Skeletal muscle tissue (tissue), 4 donors: ENCODE results near the gene KCNIP3. TPM values are rescaled to one million over a fixed set of nuclear protein-coding genes. Genes with fewer than 3 reads are reported as not detected.

Experiments
- H3K27ac ChIP-seq: one replicate; pipeline ENCODE4 v1.7.0; 2013; ENCODE audit warnings: mild to moderate bottlenecking, low read depth, low read length, inconsistent platforms
- H3K27me3 ChIP-seq, 3 donors: one replicate each; pipeline ENCODE4 v1.7.0; 2013; ENCODE audit warnings: low read length in 3 of 3; ENCODE audit not compliant: control insufficient read depth in 3 of 3, insufficient read depth in 3 of 3
- H3K36me3 ChIP-seq, 3 donors: one replicate each; pipeline ENCODE4 v1.7.0; 2013; ENCODE audit warnings: low read length in 3 of 3; ENCODE audit not compliant: control insufficient read depth in 3 of 3, insufficient read depth in 3 of 3
- H3K4me1 ChIP-seq, 3 donors: one replicate each; pipeline ENCODE4 v1.7.0; 2013; ENCODE audit warnings: low read length in 3 of 3, mild to moderate bottlenecking in 3 of 3; ENCODE audit not compliant: control insufficient read depth in 3 of 3, insufficient read depth in 3 of 3
- H3K4me3 ChIP-seq, 3 donors: one replicate each; pipeline ENCODE4 v1.7.0; 2013; ENCODE audit warnings: low read length in 3 of 3
- H3K9ac ChIP-seq, 3 donors: one replicate each; pipeline ENCODE4 v1.7.0; 2013; ENCODE audit warnings: low read length in 3 of 3, mild to moderate bottlenecking in 3 of 3, moderate library complexity in 2 of 3, low read depth in 1 of 3
- H3K9me3 ChIP-seq, 3 donors: one replicate each; pipeline ENCODE4 v1.7.0; 2013; ENCODE audit warnings: low read length in 3 of 3; ENCODE audit not compliant: control insufficient read depth in 3 of 3
- total RNA-seq: library from RNA; depleted of rRNA; stranded (reverse); fragments of >200 nt; gene quantifications from one replicate; pipeline ENCODE4 v1.2.3, GENCODE V29; 2014
- donor health status: Osteomylitis.

Gene KCNIP3
- total RNA-seq, 1 donor from 2014 or later, result 2.1 TPM

GRCh38 chr2:95389245-95390119, 92.3 kb downstream of the KCNIP3 start:
- H3K27me3 ChIP-seq, result peaks cover 14 to 21% (median 14%) of the 10 kb centered on the region in 3 donors
- peak overlapping the region in 1 of 3 donors; percentile 50 for H3K9ac ChIP-seq
- no peak overlapping the region for H3K27ac ChIP-seq
- H3K4me3 ChIP-seq, result peak overlapping the region in 2 of 3 donors; percentile 30 to 45
- no peaks in the 10 kb centered on the region for H3K36me3 ChIP-seq
- peaks cover 0 to 6% (median 5%) of the 10 kb centered on the region in 3 donors for H3K4me1 ChIP-seq
- H3K9me3 ChIP-seq, result no peaks in the 10 kb centered on the region

DNA sequence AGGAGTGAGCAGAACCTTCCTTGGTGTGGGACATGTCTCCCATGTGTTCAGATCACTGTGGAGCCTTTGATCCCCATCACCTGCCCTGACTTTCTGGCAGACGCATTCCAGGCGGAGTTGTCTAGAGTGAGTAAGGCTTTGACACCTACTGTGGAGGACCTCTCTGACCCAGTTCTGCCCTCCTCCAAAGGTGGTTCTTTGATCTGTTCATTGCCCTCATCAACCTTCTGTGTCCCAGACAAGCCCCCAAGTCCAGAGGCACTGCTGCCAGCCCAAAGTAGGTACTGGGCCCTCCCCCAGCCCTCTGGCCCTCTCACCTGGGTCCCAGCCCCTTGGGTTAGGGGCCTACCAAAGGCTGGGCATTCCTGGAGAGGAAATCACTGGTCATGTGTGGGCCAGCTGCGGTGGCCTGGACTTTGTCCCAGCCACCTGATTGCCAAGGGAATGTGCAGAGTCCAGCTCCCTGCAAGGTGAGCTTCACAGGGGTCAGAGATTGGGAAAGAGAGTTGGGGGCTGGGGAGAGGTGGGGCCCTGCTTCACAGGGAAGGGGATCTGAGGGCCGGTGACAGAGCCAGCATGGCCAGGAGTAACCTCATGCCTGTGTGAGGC, 93.2 kb downstream of the KCNIP3 start:
- Histone ChIP-seq H3K27ac (no peak overlapping the region), H3K4me3 (no peak overlapping the region), H3K4me1 (peaks cover 0 to 6% (median 0%) of the 10 kb centered on the region in 3 donors), H3K36me3 (no peaks in the 10 kb centered on the region), H3K9ac (no peak overlapping the region), H3K27me3 (peaks cover 7 to 14% (median 10%) of the 10 kb centered on the region in 3 donors), H3K9me3 (no peaks in the 10 kb centered on the region)

DNA sequence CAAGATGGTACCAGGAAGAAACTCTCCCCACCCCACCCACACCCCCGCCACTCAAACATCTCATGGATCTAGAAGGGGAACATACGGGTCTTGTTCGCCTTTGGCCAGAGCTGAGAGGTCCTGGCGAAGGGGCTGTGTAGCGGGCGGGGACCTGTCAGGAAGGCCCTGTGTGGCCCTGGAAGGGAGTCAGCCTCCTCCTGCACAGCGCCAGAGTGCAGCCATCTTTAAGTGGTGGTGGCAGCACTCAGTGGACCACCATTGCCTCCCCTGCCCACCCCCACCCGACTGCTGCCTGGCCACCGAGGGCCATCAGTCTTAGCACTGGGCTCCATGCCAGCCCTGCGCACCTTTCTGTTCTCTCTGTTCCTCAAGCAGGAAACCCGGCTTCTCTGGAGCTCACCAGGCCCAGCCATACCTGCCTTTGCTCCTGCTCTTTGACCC, 93.8 kb downstream of the KCNIP3 start:
- Histone ChIP-seq H3K4me1 (peaks cover 0 to 4% (median 0%) of the 10 kb centered on the region in 3 donors), H3K27ac (no peak overlapping the region), H3K27me3 (peaks cover 7 to 14% (median 10%) of the 10 kb centered on the region in 3 donors), H3K36me3 (no peaks in the 10 kb centered on the region), H3K9me3 (no peaks in the 10 kb centered on the region), H3K9ac (no peak overlapping the region), H3K4me3 (no peak overlapping the region)

DNA sequence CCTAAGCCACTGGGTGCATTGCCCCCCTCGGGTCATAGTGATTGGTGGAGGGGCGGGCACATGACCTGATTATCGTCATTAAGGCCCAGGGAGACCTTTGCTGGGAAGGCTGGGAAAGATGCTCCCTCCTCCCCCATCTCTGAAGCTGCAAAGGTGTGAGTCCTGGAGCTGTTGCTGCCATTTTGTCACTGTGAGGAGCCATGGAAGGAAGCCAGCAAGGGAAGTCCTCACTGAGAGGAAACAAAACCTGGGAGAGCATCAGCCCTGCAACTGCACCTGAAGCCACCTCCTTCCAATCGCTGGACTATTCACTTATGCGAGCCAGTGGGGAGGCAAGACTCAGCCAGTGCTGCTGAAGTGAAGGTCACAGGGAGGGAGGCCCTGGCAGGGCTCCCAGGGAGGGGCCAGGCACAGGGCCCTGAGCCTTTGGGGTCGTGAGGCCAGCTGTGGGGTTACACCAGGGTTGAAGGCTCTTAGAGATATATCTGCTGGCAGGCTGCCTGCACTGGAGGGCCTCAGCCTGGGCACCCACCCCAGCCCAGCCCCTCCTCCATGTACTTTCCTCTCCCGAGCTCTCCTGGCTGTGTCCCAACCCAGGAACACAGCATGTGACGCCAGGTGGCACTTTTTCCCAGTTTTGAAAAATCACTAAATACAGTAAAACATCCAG, 94.6 kb downstream of the KCNIP3 start:
- no peak overlapping the region for H3K27ac ChIP-seq
- H3K36me3 ChIP-seq, result no peaks in the 10 kb centered on the region
- peaks cover 7 to 11% (median 8%) of the 10 kb centered on the region in 3 donors for H3K27me3 ChIP-seq
- no peak overlapping the region for H3K4me3 ChIP-seq
- H3K4me1 ChIP-seq, result peaks cover 0 to 4% (median 0%) of the 10 kb centered on the region in 3 donors
- no peaks in the 10 kb centered on the region for H3K9me3 ChIP-seq
- H3K9ac ChIP-seq, result no peak overlapping the region

DNA sequence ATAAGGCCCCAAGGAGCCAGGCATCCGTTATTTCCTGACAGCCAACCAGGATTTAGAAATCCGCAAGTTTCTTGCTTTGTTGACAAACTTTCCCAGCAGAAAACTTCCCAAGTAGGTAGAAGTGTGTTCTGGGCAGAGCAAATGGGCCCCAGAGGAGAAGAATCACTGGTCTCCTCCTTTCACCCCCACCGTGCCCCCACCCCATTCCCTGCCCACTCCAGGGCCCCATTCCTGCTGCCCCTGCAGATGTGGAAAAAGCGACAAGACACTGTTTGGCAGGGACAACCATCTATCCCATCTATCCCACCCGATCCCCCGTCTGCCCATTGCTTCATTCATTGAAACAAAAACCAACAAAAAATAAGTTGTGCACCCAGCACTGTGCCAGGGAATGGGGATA, 95.2 kb downstream of the KCNIP3 start:
- H3K36me3 ChIP-seq, result no peaks in the 10 kb centered on the region
- peaks cover 7 to 11% (median 8%) of the 10 kb centered on the region in 3 donors for H3K27me3 ChIP-seq
- no peak overlapping the region for H3K9ac ChIP-seq
- peaks cover 0 to 4% (median 0%) of the 10 kb centered on the region in 3 donors for H3K4me1 ChIP-seq
- no peak overlapping the region for H3K4me3 ChIP-seq
- no peak overlapping the region for H3K27ac ChIP-seq
- H3K9me3 ChIP-seq, result no peaks in the 10 kb centered on the region

DNA sequence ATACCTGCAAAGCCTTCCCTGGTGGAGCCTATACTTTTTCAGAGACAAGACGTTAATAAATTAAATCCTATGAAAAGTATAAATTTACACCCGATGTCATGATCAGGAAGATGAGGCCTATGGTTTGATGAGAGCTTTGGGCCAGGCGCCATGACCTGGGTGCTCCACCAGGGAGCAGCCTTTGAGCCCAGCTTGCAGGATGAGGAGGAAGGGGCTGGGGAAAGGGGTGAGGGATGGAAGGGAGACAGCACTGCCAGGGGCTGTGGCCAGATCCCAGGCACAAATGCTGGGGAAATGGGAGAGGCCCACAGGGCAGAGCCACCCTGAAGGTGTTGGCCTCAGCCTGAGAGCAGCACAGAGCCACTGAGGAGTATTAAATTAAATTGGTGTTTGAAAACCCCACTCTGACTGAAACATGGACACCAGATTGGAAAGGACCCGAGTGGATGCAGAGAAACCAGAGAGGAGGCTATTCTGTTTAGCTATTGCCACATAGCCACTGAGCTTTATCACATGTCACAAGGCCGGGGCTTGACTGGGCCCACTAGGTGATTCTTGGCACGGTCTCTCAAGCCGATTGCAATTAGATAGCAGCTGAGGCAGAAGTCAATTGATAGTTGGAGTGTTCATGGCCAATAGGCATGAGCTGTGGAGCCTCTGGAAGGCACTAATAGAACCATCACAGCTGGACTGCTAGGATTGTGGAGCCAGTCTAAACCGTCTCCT, 95.7 kb downstream of the KCNIP3 start:
- H3K27me3 ChIP-seq, result peaks cover 4 to 10% (median 6%) of the 10 kb centered on the region in 3 donors

DNA sequence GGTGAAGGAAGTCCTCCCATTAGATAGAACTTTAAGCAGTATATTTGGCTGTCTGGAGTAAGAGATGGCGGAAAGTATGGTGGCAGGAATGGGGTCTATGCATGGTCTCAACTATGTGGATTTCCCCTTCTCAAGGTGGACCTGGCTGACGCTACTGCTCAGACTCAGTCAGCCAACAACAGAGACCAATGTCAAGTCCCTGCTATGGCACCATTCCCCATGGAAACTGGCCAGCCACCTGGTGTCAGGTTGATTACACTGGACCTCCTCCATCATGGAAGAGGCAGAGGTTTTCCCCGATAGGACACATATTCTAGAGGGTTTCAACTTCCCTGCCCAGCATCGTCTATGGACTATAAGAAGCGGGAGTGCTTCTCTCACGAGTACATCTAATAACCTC, 96.8 kb downstream of the KCNIP3 start:
- Histone ChIP-seq H3K9ac (no peak overlapping the region), H3K4me1 (peaks cover 0 to 4% (median 0%) of the 10 kb centered on the region in 3 donors), H3K36me3 (no peaks in the 10 kb centered on the region), H3K27ac (no peak overlapping the region), H3K9me3 (no peaks in the 10 kb centered on the region), H3K4me3 (no peak overlapping the region), H3K27me3 (peaks cover 0 to 3% (median under 1%) of the 10 kb centered on the region in 3 donors)

More for the DNA sequence above, 95.7 kb downstream of the KCNIP3 start:
- H3K27ac ChIP-seq, result no peak overlapping the region
- H3K4me3 ChIP-seq, result no peak overlapping the region
- peaks cover 0 to 4% (median 0%) of the 10 kb centered on the region in 3 donors for H3K4me1 ChIP-seq
- no peaks in the 10 kb centered on the region for H3K36me3 ChIP-seq
- H3K9me3 ChIP-seq, result no peaks in the 10 kb centered on the region
- H3K9ac ChIP-seq, result no peak overlapping the region

DNA sequence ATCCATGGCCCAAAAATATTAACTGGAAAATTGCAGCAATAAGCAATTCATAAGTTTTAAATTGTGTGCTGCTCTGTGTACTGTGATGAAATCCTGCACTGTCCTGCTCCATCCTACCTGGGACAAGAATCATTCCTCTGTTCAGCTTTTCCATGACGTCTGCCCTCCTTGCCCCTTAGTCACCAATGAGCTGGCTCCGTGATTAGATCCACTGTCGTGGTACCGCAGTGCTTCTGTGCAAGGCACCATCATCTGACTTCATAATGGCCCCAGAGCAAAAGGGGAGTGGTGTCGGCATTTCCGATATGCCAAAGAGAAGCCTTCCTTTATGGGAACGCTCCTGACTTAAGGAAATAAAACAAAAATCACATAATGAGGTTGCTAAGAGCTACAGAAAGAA, 101.9 kb downstream of the KCNIP3 start:
- no peak overlapping the region for H3K4me3 ChIP-seq
- no peak overlapping the region for H3K27ac ChIP-seq
- H3K27me3 ChIP-seq, result no peaks in the 10 kb centered on the region
- H3K36me3 ChIP-seq, result no peaks in the 10 kb centered on the region
- H3K9me3 ChIP-seq, result no peaks in the 10 kb centered on the region
- no peak overlapping the region for H3K9ac ChIP-seq
- peaks cover 12 to 21% (median 17%) of the 10 kb centered on the region in 3 donors for H3K4me1 ChIP-seq

GRCh38 chr2:95401480-95401879, 104.3 kb downstream of the KCNIP3 start:
- H3K4me1 ChIP-seq, result peaks cover 12 to 22% (median 21%) of the 10 kb centered on the region in 3 donors
- H3K9ac ChIP-seq, result peak overlapping the region; percentile 91 to 99 (median 99)
- H3K36me3 ChIP-seq, result no peaks in the 10 kb centered on the region
- no peaks in the 10 kb centered on the region for H3K9me3 ChIP-seq
- H3K4me3 ChIP-seq, result peak overlapping the region; percentile 72 to 99 (median 97)
- H3K27ac ChIP-seq, result no peak overlapping the region
- H3K27me3 ChIP-seq, result no peaks in the 10 kb centered on the region
